Transverse colon (tissue), 3 donors: Measurements from ENCODE around the gene ASXL1.

ENCODE experiments used
- POLR2A ChIP-seq: fragments of 450-650 bp; IDR thresholded peaks from one replicate; pipeline ENCODE4 v1.6.1; 2016; ENCODE audit warnings: antibody characterized with exemption, mild to moderate bottlenecking, moderate library complexity
- TF ChIP-seq, protein P1 (sequence below), 5 experiments: fragments of 200-600 bp in 3 of 5; fragments of 450-650 bp in 2 of 5; sonication (generic) in 3 of 5; IDR thresholded peaks; 1 replicate in 2 of 5; 2 replicates in 3 of 5; pipeline ENCODE4 v1.5.1; 2016 to 2017; ENCODE audit warnings: antibody characterized with exemption in 5 of 5, inconsistent platforms in 3 of 5, mild to moderate bottlenecking in 2 of 5, moderate library complexity in 1 of 5

DNA sequence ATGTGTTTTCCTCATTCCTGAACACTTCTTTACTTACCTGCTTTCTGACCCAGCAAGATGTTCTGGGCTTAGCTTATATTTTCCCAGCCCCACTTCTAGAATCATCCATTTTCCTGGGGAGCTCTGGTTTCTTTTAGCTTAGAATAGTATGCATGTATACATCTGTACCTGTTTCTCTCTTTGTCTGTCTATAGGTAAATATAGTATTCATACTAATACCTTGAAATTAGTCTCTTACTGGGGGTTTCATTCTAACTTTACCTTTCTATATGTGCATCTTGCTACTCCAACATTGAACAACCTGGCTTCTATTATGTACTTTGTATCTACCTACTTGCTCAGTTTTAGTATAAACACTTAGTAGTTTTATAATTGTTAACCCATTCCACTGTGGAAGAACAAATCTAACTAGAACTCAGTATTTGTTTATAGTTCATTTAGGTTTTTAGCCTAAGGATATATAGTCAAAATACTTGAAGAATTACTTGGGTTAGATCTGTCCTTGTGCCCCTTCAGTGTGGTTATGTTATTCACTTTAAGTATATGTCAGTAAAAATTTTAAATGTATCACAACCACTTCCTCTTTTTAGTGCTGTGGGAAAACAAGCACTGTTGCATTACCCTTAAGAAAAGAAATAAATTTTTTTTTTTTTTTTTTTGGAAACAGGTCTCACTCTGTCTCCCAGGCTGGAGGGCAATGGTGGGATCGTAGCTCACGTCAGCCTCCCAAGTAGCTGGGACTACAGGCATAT is 54.0 kb downstream of the ASXL1 start:
- TF ChIP-seq, protein P1, sequence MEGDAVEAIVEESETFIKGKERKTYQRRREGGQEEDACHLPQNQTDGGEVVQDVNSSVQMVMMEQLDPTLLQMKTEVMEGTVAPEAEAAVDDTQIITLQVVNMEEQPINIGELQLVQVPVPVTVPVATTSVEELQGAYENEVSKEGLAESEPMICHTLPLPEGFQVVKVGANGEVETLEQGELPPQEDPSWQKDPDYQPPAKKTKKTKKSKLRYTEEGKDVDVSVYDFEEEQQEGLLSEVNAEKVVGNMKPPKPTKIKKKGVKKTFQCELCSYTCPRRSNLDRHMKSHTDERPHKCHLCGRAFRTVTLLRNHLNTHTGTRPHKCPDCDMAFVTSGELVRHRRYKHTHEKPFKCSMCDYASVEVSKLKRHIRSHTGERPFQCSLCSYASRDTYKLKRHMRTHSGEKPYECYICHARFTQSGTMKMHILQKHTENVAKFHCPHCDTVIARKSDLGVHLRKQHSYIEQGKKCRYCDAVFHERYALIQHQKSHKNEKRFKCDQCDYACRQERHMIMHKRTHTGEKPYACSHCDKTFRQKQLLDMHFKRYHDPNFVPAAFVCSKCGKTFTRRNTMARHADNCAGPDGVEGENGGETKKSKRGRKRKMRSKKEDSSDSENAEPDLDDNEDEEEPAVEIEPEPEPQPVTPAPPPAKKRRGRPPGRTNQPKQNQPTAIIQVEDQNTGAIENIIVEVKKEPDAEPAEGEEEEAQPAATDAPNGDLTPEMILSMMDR (IDR thresholded peaks at IDR 0.05): no peak
- TF ChIP-seq POLR2A: no peak
